VCaP (cell line): ENCODE measurements around the gene CIBAR2.

ENCODE experiments used
- H3K27ac ChIP-seq: fragments of 450-650 bp; 2 replicates; pipeline ENCODE4 v1.5.1; 2017
- TF ChIP-seq, protein P1 (sequence below): fragments of 450-650 bp; conservative IDR thresholded peaks from 2 replicates; pipeline ENCODE4 v1.5.1; 2017; ENCODE audit warnings: mild to moderate bottlenecking, moderate library complexity

CIBAR2 gene

DNA sequence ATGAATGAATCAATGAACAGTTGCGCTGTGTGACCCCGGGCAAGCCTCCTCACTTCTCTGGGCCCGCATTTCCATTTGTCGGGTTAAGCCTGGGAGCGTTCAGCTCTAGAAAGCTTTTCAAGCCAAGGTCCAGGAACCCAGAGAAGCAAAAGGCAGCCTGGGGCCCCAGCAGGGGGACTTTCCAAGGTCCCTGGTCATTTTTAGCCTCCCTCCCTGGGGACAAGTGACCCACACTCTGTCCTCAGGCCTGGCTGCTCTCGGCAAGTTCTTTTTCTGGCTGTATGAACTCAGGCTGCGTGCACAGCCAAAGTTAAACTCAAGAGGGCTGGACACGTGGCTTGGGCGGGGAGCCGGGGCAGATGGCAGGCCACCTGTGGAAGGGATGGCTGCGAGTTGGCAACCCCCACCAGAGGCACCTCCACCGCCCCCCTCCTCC lies 41.4 kb upstream of the CIBAR2 start:
- TF ChIP-seq, protein P1, sequence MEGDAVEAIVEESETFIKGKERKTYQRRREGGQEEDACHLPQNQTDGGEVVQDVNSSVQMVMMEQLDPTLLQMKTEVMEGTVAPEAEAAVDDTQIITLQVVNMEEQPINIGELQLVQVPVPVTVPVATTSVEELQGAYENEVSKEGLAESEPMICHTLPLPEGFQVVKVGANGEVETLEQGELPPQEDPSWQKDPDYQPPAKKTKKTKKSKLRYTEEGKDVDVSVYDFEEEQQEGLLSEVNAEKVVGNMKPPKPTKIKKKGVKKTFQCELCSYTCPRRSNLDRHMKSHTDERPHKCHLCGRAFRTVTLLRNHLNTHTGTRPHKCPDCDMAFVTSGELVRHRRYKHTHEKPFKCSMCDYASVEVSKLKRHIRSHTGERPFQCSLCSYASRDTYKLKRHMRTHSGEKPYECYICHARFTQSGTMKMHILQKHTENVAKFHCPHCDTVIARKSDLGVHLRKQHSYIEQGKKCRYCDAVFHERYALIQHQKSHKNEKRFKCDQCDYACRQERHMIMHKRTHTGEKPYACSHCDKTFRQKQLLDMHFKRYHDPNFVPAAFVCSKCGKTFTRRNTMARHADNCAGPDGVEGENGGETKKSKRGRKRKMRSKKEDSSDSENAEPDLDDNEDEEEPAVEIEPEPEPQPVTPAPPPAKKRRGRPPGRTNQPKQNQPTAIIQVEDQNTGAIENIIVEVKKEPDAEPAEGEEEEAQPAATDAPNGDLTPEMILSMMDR = no peak
- H3K27ac ChIP-seq = no peak overlapping the region

DNA sequence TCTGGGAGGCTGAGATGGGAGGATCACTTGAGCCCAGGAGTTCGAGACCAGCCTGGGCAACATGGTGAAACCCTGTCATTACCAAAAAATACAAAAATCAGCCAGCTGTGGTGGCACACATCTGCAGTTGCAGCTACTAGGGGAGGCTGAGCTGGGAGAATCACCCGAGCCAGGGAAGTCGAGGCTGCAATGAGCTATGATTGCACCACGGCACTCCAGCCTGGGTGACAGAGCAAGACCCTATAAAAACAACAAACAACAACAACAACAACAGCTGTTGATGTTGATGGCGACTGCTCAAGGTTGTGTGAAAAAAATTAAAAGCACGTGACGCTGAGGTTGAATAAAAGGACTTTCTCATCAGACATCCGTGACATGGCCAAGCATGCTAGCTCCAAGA lies 40.8 kb upstream of the CIBAR2 start:
- TF ChIP-seq, protein P1 = no peak
- no peak overlapping the region for H3K27ac ChIP-seq

DNA sequence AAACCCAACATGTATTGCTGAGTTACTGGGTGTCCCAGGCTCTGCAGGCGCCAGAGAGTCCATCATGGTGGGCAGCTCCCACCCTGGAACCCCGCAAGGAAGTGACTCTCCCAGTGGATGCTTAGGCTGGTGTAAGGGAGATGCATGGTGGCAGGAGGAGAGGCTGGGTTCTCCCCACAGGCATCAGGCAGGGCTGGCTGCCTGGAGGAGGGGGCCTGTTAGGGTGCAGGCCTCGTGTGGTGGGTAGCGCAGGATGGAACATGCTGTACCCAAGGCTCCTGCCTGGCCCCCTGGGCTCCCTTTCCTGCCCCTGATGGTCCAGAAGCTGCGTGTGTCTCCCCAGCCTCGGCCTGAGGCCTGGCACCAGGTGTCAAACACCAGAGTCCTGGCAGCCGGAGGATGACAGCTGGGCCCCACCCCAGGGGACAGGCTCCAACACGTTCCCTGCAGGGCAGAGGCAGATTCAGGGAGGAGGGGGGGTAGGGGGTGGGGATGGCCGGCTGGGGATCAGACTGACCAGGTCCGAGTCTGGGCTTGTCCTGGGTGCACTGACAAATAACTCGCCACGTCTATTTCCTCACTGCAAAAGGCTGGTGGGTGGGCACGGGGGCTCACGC lies 40.2 kb upstream of the CIBAR2 start:
- H3K27ac ChIP-seq = no peak overlapping the region
- TF ChIP-seq, protein P1 = no peak

DNA sequence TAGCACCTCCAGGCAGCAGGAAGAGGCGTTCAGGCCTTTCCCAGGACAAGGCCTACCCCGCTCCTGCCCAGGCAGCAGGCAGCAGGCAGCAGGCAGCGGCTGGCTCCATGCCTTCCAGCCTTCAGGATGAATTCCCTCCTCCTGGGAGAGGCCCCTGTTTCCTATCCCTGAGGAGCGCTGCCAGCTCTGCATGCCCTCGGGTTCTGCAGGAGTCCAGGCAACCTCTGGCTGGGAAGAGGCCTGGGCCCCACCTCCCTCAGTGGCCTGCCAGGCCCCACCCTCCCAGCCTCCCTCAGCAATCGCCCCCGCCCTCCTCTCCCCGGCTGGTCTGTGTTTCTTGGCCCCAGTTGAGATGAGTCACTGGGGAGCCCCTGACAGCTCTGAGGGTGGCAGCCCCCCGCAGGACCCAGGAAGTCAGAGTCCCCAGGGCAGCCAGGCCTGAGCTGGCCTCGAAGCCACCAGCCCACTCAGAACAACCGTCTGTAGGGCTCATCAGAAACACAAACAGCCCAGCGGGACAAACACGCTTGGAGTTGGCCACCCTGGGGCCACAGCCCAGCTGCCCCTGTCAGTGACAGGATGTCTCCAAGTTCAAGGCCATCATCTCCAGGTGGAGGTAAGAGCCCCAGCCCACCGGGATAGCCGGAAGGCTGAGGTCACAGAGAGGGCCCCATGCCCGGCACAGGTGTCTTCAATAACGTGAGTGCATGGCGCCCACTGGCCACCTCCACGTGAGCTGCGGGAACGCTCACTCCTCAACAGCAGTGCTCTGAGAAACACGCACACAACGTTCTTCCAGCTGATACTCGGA lies 39.5 kb upstream of the CIBAR2 start:
- TF ChIP-seq, protein P1 = no peak
- H3K27ac ChIP-seq = no peak overlapping the region

DNA sequence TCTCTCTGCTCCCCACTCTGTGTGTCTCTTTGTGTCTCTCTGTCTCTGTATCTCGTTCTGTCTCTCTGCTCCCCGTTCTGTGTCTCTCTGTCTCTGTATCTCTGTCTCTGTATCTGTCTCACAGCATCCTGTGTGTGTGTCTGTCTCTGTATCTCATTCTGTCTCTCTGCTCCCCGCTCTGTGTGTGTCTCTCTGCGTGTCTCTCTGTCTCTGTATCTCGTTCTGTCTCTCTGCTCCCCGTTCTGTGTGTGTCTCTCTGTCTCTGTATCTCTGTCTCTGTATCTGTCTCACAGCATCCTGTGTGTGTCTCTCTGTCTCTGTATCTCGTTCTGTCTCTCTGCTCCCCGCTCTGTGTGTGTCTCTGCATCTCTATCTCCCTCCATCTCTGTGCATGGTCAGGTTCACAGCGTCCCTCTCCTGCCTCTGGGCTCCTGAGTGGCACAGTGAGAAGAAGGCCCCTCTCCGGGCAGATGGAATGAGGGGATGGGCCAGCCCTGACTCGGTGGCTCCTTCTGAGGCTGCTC lies 38.9 kb upstream of the CIBAR2 start:
- TF ChIP-seq, protein P1 = no peak
- no peak overlapping the region for H3K27ac ChIP-seq

DNA sequence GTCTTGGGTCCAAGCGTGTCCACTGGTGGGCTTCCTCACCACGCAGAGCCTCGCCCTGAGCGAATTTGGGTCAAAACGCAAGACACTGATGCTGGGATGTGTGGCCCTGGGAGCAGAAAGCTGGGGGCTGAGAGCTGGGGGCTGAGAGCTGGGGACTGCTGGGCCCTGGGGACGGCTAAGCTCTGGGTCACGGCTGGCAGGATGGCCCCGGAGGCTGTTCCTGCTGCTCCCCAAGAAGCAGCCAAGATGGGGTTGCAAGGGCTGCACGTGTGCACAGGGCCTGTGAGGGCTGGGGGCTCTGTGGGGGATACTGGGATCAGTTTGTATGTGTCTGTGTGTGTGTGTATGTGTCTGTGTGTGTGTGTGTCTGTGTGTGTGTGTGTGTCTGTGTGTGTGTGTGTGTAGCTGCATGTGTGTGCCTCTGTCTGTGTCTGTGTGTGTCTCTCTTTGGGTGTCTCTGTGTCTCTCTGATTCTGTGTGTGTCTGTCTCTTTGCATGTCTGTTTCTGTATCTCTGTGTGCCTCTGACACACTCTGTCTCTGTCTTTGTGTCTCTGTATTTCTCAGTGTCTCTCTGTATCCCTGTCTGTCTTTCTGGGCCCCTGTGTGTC lies 38.2 kb upstream of the CIBAR2 start:
- TF ChIP-seq, protein P1 = no peak
- H3K27ac ChIP-seq = no peak overlapping the region

DNA sequence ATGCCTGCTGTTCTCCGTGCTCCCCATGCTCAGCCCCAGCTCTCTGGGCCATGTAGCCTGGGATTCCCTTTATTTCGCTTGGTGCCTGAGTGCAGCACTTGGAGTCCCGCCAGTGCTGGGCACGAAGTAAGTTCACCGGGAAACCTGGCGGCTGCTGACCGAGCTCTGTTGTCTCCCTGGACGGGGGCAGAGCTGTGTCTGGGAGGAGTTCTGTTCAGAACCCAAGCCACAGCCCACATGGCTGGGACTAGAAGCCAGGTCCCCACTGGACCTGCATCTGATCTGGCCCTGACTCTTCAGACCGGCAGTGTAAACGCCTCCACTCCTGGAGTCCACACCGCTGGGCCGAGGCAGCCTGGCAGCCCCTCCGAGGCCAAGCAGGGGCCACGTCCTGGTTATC lies 37.5 kb upstream of the CIBAR2 start:
- no peak overlapping the region for H3K27ac ChIP-seq
- TF ChIP-seq, protein P1 = no peak
